Testis (tissue), 3 donors: ENCODE data around the gene MID1IP1. TPM values are rescaled to one million over a fixed set of nuclear protein-coding genes. Genes with fewer than 3 reads are reported as not detected.
A peak's percentile ranks its signal among the peaks of the same experiment; 100 is the strongest.

ENCODE experiments used
- DNase-seq: peaks from one replicate; pipeline ENCODE4 v3.0.0-alpha.2; 2019
- H3K27ac ChIP-seq, 2 donors: fragments of 200-600 bp; sonication (generic); one replicate each; pipeline ENCODE4 v1.5.1; 2019
- H3K27me3 ChIP-seq: fragments of 200-600 bp; sonication (generic); one replicate; pipeline ENCODE4 v1.5.1; 2019
- H3K36me3 ChIP-seq: fragments of 200-600 bp; sonication (generic); one replicate; pipeline ENCODE4 v1.5.1; 2017; ENCODE audit warnings: low read depth; ENCODE audit errors: missing control alignments
- H3K4me1 ChIP-seq: fragments of 200-600 bp; sonication (generic); one replicate; pipeline ENCODE4 v1.5.1; 2019
- H3K4me3 ChIP-seq, 2 donors: fragments of 200-600 bp; sonication (generic); one replicate each; pipeline ENCODE4 v1.5.1; 2017 to 2019
- H3K9me3 ChIP-seq: fragments of 200-600 bp; sonication (generic); one replicate; pipeline ENCODE4 v1.5.1; 2017
- POLR2A ChIP-seq: fragments of 450-650 bp; IDR thresholded peaks from one replicate; pipeline ENCODE4 v1.6.1; 2017; ENCODE audit warnings: antibody characterized with exemption, mild to moderate bottlenecking, moderate library complexity
- WGBS, 2 donors: methylation state at CpG; one replicate each; pipeline ENCODE4 v1.1.5; 2018; 5-methylcytosine and 5-hydroxymethylcytosine counted together
- intact Hi-C: fragments of 100-400 bp; cut with DNase I; formaldehyde crosslinking; loops from one replicate; pipeline ENCODE4 v1.15.1; 2023; ENCODE audit warnings: low total_unique reads
- polyA plus RNA-seq: library from polyadenylated mRNA; stranded (reverse); fragments of 350-450 nt; fragmentation: Illumina TruSeq; extraction: RNeasy Lipid Tissue Mini Kit (QIAGEN cat#74804); gene quantifications from one replicate; pipeline ENCODE4 v1.2.3, GENCODE V29; 2014; ENCODE audit warnings: low read depth, low replicate concordance; ENCODE audit not compliant: insufficient read depth
- total RNA-seq, 2 donors: library from RNA; depleted of rRNA; stranded (reverse); fragments of >200 nt; gene quantifications; one replicate each; pipeline ENCODE4 v1.2.3, GENCODE V29; 2016
- TF ChIP-seq, protein P1 (sequence below), 3 experiments: fragments of 450-650 bp in 2 of 3; fragments of 200-600 bp in 1 of 3; sonication (generic) in 1 of 3; IDR thresholded peaks; one replicate each; pipeline ENCODE4 v1.5.1; 2016 to 2019; ENCODE audit warnings: antibody characterized with exemption in 3 of 3, mild to moderate bottlenecking in 2 of 3, moderate library complexity in 1 of 3

The MID1IP1 gene
- total and polyA plus RNA-seq, 3 donors from 2014 or later: 53.4 to 155 (median 102) TPM

DNA sequence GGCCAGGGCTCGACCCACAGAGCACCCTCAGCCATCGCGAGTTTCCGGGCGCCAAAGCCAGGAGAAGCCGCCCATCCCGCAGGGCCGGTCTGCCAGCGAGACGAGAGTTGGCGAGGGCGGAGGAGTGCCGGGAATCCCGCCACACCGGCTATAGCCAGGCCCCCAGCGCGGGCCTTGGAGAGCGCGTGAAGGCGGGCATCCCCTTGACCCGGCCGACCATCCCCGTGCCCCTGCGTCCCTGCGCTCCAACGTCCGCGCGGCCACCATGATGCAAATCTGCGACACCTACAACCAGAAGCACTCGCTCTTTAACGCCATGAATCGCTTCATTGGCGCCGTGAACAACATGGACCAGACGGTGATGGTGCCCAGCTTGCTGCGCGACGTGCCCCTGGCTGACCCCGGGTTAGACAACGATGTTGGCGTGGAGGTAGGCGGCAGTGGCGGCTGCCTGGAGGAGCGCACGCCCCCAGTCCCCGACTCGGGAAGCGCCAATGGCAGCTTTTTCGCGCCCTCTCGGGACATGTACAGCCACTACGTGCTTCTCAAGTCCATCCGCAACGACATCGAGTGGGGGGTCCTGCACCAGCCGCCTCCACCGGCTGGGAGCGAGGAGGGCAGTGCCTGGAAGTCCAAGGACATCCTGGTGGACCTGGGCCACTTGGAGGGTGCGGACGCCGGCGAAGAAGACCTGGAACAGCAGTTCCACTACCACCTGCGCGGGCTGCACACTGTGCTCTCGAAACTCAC, 3.6 kb downstream of the MID1IP1 start:
- intact Hi-C loops: no loop called here
- Histone ChIP-seq H3K27ac (peak overlapping the region; percentile 84 to 90), H3K27me3 (no peaks in the 10 kb centered on the region), H3K4me1 (no peaks in the 10 kb centered on the region), H3K36me3 (no peaks in the 10 kb centered on the region), H3K4me3 (peak overlapping the region; percentile 61 to 80), H3K9me3 (no peaks in the 10 kb centered on the region)
- DNase-seq: no peak
- WGBS, 2 donors: 0% methylated on average over 9 of the region's 66 CpGs; no CpG with 5 or more reads in 1 of the 2 donors
- TF ChIP-seq POLR2A: no peak
- TF ChIP-seq, protein P1, sequence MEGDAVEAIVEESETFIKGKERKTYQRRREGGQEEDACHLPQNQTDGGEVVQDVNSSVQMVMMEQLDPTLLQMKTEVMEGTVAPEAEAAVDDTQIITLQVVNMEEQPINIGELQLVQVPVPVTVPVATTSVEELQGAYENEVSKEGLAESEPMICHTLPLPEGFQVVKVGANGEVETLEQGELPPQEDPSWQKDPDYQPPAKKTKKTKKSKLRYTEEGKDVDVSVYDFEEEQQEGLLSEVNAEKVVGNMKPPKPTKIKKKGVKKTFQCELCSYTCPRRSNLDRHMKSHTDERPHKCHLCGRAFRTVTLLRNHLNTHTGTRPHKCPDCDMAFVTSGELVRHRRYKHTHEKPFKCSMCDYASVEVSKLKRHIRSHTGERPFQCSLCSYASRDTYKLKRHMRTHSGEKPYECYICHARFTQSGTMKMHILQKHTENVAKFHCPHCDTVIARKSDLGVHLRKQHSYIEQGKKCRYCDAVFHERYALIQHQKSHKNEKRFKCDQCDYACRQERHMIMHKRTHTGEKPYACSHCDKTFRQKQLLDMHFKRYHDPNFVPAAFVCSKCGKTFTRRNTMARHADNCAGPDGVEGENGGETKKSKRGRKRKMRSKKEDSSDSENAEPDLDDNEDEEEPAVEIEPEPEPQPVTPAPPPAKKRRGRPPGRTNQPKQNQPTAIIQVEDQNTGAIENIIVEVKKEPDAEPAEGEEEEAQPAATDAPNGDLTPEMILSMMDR (IDR thresholded peaks at IDR 0.05): no peak

GRCh38 chrX:38805432-38806389, 4.5 kb downstream of the MID1IP1 start:
- peak; percentile 37 for DNase-seq
- Histone ChIP-seq H3K27me3 (no peaks in the 10 kb centered on the region), H3K27ac (peak overlapping the region; percentile 84 to 90), H3K4me3 (peak overlapping the region; percentile 61 to 80), H3K9me3 (no peaks in the 10 kb centered on the region), H3K4me1 (peaks cover 5% of the 10 kb centered on the region), H3K36me3 (no peaks in the 10 kb centered on the region)
- TF ChIP-seq, protein P1 (IDR thresholded peaks at IDR 0.05): no peak
- no peak for TF ChIP-seq POLR2A
- intact Hi-C loops: no loop called here
- 2% methylated on average over 9 to 28 of the region's 41 CpGs for WGBS, 2 donors

- intact Hi-C loops: no loop called here
- whole genome bisulfite sequencing, 2 donors: 46 to 57% methylated on average over 6 to 7 of the region's 7 CpGs
- H3K36me3 ChIP-seq: no peaks in the 10 kb centered on the region
- no peaks in the 10 kb centered on the region for H3K9me3 ChIP-seq
- H3K27ac ChIP-seq: peak overlapping the region in 1 of 2 donors; percentile 84
- no peak for TF ChIP-seq POLR2A
- TF ChIP-seq, protein P1 (IDR thresholded peaks at IDR 0.05): no peak
- H3K27me3 ChIP-seq: no peaks in the 10 kb centered on the region
- H3K4me1 ChIP-seq: peaks cover 8% of the 10 kb centered on the region
- peak overlapping the region in 1 of 2 donors; percentile 80 for H3K4me3 ChIP-seq
- no peak for DNase-seq
Measured at GRCh38 chrX:38806875-38807621, 5.8 kb downstream of the MID1IP1 start.

DNA sequence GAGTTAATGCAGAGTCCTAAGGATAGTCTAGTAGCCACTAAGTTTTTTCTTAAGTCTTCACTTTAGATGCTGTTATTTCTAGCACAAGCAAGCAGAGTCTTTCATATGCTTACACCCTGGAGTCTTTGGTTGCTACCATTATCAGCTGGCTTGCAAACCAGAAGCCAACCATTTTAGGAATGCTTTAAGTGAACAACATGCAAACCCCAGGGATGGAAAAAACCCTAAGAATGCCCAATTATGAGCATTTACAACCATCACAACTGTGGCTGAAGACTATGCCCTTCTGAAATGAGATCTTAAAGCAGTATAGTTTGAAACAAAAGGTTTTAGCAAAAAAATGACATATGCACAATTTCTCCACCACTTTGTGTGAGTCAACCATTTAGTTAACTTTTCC, 6.6 kb downstream of the MID1IP1 start:
- H3K4me1 ChIP-seq: peaks cover 8% of the 10 kb centered on the region
- no peaks in the 10 kb centered on the region for H3K9me3 ChIP-seq
- DNase-seq: no peak
- H3K36me3 ChIP-seq: no peaks in the 10 kb centered on the region
- intact Hi-C loops: no loop called here
- no peaks in the 10 kb centered on the region for H3K27me3 ChIP-seq
- no peak for TF ChIP-seq POLR2A
- TF ChIP-seq, protein P1 (IDR thresholded peaks at IDR 0.05): no peak
- H3K4me3 ChIP-seq: no peak overlapping the region
- H3K27ac ChIP-seq: no peak overlapping the region
